ENCODE data around the gene ABCC2.

DNA sequence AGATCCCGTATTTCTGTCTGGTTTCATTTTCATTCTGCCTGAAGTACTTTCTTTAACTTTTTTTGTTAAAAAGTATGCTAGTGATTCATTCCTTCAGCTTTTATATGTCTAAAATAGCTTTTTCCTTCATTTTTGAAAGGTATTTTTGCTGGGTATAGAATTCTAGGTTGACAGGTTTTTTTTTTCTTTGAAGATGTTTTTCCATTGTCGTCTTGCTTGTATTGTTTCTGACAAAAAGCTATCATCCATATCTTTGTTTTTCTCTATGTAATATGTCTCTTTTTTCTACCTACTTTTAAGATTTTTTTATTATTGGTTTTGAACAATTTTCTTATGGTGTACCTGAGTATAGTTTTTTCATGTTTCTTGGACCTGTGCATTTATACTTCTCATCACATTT lies 42.2 kb upstream of the ABCC2 start:
- no peak for TF ChIP-seq EP300 (IDR thresholded peaks at IDR 0.05)
- TF ChIP-seq, protein P1, sequence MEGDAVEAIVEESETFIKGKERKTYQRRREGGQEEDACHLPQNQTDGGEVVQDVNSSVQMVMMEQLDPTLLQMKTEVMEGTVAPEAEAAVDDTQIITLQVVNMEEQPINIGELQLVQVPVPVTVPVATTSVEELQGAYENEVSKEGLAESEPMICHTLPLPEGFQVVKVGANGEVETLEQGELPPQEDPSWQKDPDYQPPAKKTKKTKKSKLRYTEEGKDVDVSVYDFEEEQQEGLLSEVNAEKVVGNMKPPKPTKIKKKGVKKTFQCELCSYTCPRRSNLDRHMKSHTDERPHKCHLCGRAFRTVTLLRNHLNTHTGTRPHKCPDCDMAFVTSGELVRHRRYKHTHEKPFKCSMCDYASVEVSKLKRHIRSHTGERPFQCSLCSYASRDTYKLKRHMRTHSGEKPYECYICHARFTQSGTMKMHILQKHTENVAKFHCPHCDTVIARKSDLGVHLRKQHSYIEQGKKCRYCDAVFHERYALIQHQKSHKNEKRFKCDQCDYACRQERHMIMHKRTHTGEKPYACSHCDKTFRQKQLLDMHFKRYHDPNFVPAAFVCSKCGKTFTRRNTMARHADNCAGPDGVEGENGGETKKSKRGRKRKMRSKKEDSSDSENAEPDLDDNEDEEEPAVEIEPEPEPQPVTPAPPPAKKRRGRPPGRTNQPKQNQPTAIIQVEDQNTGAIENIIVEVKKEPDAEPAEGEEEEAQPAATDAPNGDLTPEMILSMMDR (IDR thresholded peaks at IDR 0.05) = no peak
